ENCODE results near the gene PRKG1.
"Not testable (repeated sequence)": the region's sequence is repeated elsewhere in the genome, so short reads cannot be mapped to it uniquely, and the experiment has no call there.

The PRKG1 gene

DNA sequence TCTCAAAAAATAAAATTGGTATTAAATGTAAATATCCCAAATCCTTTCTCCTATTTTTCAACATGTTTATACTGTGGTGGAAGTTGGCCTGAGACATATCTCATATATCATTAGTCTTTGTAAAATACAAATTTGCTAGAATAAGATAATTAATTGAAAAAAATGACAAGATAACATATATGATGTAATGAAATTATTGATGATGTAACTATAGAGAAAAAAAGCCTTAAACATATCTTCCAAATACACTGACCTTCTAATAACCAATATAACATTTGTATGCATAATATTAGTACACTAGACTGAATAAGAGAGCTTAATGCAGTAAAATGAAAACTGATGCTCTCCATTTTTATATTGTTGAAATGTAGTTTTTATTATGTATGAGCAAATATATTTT, 104.3 kb downstream of the PRKG1 start:
- DNase-seq: no peak

DNA sequence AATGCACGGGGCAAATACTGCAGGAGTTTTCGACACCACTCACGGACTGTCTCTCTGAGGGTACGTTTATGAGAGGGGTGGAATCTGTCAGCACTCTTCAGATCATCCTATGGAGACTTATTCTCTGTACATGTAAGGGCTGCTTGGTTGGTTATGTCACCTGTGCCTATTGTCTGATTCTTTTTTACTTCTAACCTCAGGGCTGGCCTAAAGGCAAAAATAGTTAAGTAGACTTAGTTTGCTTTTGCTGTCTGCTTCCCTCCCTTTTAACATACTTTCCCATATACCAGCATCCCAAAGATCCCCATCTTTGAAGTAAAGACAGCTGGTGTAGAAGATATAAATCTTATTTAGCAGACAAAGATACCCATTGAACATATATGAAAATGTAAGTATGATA, 105.9 kb downstream of the PRKG1 start:
- no peak for DNase-seq

DNA sequence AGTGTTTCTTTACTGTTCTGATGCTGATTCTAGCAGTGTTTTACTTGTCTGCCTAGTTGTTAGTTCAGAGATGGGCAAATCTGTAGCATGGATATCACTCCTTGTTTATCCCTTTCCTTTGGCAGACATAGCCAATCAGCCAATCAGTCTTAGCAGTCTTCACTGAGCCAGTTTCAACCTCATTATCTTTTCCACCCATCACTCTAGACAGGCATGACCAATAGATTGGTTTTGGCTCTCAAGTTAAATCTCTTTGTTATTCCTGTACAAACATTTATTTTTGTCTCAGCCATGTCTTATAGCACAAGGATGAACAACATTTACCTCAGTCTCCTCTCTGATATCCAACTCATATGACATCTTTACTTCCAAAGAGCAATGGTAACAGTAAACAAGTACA, 109.5 kb downstream of the PRKG1 start:
- DNase-seq: no peak

DNA sequence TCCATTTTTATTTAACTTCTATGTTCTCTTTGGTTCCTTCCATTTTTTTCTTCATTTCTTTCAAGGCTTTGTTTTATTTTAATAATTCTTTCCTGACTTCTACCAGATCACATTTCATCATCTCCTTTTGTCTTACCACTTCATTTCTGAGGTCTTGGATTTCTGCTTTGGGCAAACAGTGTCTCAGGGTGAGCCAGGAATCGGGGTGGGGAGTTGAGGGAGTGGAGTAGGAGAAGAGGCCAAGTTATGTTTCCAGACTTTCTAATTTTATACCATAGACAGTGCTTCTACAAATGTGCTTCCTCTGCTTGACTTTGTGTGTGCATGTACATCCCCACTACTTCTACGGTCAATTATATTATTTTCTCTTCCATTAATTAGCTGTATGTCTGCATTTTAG, 112.1 kb downstream of the PRKG1 start:
- no peak for DNase-seq

DNA sequence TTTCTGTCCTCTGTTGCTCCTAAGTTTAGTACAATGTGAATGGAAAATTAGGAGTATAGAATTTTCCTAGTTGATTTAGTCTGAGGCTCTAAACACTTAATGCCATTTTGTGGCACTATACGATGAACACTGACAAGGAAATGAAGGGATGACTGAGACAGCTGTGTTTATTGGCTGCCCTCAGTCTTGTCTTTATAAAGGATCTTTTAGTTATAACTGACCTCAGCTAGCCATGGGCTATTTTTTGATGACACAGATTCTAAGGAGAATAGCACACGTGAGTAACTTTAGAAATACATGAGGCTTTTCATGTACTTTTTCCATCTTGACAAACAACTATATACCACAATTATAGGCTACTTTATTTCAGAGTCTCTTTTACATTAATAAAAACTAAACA, 113.7 kb downstream of the PRKG1 start:
- no peak for DNase-seq

DNA sequence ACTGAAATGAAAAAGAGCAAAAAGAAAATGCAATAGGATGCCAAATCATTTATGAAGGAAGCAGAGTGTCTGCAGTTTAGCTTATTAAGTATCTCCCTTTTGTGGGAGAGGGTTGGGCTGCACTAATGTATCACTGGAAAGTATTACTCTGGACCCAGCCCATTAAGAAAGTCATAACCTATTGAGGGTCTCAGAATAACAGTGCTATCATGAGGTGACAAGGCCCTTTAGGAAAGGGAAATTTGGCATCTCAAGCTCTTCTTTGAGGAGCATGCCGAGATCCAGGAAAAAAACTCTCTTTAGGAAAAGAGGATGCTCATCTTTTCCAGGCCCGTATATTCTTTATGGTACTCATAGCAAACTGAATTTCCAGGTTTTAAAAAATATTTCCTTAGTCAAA, 114.6 kb downstream of the PRKG1 start:
- no peak for DNase-seq

DNA sequence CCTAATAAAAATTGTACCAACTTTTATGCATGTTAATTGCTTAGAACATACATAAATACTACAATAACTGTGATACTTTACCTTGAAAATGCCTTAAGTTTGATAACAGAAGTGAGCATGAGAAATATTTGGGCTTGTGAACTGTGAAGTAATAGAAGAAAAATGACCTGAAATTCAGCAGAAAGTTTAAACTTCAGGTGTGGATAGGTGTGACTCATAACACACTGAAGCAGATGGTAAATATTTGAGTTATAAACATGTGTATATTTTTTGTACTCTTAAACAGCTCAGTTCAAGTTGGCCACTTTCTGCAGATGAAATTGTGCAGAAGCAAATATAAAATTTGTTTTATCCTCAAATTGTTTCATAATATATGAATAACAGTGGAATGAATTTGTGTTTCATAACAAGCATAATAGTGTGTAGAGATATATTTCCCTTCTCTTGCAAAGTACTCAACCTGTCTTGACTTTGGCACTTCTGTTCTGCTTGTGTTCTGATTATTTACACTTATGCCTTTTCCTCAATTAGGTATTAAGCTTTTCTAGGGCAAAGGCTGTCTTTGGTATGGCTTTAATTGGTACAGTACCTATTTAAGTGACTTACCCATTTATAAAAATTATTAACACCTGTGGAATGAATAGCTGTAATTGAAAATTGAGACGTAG, 122.4 kb downstream of the PRKG1 start:
- no peak for DNase-seq

DNA sequence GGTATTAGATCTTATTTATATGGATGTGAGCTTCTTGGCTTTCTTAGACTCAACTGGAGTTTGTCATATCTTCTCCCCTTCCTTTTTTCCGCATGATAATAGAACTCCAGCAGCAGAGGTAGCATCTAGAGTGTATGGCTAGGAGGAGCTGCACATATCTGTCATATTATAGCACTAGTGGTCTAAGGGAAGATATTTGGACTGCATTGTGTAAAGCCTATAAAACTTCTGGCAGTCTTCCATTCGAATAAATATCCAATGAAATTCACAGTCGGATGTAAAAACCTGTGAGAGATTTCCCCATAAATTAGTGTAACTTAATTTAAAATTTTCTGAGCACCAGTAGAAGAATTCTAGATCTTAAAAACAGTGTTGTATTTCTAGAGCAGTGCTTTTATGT, 123.9 kb downstream of the PRKG1 start:
- DNase-seq: no peak

DNA sequence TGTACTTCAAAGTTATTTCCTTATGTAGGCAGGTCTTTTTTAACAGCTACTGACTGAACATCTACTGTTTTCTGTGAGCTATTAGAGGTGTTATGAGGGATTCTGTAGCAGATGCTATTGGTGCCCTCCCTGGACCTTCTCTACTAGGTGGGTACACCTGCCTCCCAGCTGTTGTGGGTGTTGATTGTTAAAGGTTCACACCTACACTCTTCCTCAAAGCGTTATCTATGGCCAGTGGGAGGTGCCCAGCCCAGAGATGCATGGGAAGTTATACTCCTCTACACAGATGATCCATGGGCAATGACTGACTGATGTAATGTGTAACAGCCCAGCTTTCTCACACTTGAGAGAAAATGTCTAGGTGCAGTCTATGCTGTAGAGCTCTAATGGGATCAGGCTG, 127.7 kb downstream of the PRKG1 start:
- DNase-seq: no peak

DNA sequence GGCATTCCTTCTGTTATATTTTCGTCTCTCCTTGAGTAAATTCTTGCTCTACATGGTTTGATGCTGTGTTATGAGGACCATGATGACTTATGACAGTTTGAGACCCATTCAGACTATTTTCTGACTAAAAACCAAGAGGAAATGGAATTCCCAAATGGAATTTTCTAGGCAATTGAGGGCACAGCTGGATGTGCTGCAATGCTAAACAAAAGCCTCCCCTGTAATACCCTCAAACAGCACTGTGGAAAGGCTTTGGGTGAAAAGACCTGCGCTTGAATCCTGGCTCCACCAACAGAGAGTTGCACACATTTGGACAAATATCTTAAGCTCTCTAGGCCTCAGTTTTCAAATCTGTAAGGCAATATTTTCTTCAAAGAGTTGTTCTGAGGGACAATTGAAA, 129.1 kb downstream of the PRKG1 start:
- no peak for DNase-seq

DNA sequence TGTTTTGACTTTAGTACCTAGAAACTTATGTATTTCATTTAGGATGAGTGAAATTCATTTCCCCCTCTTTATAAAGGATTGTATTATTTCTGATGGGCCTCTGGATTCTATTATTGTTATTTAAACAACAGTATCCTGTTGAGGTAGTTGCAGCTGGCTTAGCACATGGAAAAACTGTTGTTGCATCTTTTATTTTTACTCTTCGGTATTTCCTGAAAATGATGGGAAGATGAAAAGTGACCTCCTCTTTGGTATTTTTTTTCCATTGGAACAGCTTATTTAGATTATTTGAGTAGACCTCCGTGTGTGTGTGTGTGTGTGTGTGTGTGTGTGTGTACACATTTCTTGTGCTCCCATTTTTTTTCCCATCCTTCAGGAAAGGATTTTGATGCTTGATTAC, 129.8 kb downstream of the PRKG1 start:
- no peak for DNase-seq

DNA sequence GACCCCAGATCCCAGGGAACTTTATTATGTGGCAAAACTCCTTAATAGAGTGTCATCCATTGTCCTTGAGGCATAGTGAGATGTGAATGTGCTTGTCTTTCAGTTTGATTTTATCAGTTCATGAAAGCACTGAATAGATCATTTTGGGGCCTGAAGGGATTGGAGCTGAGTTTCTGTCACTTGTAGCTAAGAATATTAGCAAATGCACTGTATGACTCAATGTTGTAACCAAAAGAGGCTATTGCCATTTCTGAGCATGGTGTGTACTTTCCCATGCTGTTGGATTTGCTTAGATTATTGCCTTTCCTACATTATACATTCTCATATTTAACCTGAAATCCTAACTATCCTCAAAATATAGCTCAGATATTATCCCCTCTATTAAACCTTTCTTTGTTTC, 130.4 kb downstream of the PRKG1 start:
- no peak for DNase-seq

DNA sequence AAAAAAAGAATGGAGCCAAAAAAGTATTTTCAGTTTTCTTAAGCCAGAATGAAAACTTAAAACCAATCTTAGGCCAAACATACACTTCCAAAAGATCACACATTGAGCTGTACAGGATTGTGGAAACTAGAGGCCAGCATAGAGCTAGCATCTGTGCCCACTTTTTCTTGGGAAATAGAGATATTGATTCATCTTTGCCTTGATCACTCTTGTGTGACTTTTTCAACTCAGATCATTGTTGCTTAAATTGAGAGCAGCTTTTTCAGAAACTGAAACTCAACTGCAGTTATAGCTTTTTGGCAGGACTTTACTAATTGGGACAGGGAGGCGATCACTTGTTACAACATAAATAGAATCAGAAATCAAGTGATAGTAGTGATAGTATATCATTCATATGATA, 132.2 kb downstream of the PRKG1 start:
- DNase-seq: no peak

DNA sequence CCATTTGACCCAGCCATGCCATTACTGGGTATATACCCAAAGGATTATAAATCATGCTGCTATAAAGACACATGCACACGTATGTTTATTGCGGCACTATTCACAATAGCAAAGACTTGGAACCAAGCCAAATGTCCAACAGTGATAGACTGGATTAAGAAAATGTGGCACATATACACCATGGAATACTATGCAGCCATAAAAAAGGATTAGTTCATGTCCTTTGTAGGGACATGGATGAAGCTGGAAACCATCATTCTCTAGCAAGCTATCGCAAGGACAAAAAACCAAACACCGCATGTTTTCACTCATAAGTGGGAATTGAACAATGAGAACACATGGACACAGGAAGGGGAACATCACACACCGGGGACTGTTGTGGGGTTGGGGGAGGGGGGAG, 138.7 kb downstream of the PRKG1 start:
- DNase-seq: not testable (repeated sequence)

DNA sequence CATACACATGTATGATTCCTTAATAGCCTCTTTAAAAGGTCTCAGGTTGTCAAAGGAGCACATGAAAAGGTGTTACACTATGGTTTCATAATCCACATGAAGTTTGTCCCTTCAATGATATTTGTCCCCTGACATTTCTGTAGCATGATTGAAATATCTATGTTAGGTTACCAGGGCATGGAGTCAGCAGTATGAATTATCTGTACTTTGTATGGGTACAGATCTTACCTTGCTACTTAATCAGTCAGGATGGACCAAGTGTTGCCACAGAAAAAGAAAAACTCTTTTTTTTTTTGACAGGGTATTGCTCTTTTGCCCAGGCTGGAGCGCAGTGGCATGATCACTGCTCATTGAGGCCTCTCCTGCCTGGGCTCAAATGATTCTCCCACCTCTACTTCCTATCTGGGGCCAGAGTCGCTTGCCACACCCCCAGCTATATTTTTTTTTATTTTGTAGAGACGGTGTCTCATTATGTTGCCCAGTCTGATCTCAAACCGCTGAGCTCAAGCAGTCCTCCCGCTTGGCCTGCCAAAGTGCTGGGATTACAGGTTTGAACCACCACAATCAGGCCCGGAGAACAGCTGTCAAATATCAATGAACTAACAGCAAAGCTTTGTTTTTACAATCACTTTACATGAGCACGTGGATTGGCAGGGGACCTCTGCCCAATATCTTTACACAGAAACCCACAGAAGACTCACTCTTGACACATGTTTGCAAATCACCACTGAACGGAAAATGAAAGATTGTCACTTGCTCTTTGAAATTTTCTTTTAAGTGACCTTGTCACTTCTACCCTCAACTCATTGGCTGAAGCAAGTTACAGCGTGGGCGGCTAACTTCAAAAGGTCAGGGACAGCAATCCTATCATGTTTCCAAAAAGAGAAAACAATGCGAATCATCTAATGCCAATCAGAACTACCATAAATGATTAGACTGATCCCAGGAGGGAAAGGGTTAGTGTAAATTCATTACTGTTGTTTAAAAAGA, 140.2 kb downstream of the PRKG1 start:
- DNase-seq: no peak

DNA sequence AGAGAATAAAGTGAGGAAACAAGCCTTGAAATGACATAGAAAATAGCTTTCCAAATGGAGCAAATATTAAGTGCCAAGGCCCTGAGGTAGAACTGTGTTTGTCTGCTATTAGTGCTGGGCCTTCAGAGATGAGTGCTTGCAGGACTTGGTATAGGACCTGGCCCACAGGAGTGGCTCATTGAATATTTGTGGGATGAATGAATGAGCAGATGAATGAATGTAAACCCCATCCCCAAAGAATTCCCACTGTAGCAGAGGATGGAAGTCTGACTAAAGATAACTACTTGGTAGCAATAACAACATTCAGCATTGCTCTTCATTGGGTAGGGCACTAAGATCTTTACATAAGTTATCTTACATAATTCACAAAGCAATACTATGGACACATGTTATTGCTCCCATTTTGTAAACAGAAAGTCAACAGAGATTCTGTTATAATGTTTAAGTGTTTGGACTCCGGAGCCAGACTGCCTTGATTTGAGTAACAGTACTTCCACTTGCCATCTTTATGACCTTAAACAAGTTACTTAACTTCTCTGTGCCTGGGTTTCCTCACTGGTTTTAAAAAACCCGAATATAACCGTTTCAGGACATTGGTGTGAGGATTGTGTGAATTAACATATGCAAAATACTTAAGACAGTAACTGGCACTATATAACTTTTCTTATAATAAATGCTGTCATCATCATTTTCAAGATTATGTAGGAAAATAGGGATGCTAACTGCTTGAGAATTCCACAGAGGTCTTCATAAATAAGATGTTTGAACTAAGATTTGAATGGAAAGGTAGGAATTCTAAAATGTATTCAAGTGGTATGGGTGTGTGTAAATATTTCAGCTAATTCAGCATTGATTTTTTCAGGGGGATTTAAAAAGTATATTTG, 141.9 kb downstream of the PRKG1 start:
- DNase-seq: no peak

DNA sequence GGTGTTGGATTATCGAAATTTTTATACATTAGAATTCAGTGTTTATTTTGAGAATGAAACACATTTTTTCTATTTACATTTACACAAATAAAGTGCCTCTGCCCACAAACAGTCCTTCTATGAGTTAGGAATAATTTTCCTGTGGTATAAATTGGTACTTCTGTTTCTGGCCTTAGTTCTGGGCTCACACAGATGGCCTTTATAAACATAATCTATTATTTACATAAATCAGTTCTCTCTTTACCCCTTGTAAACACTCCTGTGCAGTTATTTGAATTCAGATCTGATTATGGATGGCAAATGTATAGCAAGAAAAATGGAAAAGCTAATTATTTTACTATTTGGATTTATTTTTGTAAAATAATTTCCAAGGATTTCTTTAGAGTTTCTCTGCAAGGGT, 143.2 kb downstream of the PRKG1 start:
- DNase-seq: no peak

DNA sequence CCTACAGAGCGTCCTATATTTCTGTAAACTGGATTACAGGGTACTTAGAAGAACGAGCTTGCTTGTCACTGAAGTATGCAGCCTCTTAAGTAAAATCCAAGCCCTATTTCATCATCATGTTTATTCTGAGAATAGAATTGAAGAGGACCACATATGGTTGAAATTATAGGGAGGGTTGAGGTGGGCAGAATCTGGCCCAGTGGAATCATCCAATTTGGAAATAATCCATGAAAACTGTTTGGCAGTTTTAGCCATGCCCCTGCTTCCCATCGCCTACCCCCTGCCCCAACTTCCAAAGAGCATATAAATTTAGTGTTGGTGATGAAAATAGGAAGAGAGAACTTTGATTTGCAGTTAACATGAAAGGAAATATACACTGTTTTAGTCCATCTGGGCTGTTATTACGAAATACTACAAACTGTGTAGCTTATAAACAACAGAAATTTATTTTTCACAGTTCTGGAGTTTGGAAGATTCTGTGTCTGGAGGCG, 150.4 kb downstream of the PRKG1 start:
- no peak for DNase-seq

DNA sequence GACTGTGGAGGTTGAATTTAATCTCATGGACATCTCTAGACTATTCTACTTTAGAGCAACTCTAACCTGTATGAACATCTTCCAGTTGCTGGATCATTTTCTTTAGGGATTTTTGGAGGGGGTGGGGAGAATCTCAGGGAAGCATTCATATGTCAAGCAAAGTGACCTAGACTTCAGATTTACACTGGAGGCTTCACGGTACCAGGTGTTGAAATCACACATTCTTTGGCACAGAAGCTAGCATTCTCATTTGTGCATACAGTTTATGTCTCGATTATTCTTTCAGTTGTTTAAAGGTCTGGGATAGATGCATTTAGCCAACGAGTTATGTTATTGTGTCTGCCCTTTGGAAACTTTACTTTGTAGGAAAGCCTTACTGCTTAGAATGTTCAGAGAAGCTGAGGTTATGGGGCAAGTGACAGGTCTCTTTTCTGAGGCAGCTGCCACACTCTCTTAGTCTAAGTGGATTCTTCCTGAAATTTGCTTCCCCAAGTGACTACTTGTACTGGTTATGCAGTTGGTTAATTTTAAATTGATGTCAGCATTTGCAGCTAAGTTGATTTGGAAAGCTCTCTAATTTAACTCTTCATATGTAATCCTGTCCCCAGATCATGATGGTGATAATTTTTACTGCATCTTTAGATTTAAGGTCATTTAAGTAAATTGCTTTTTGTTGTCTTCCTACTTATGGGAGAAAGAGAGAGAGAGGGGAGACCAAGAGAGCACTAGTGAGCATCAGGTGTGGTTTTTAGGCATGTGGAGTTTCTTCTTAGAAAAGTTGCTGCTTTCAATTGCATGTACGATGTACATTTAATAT, 153.8 kb downstream of the PRKG1 start:
- DNase-seq: no peak

DNA sequence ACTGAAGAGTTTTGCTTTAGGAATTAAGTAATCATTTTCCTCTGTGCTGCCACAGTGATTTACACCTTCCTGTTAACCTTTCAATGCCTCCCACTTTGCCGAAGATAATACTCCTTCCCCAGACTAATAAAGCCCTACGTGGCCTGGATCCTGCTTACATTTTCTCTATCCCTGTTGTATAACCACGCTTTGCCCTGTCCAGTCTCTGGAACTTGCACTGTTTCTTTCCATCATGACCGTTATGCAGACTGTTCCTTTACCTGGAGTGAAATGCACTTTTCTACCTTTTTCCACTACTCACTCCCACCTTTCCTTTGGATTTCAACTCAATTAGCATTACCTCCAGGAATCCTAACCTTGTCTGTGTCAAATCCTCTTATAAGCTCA, 154.4 kb downstream of the PRKG1 start:
- DNase-seq: no peak

DNA sequence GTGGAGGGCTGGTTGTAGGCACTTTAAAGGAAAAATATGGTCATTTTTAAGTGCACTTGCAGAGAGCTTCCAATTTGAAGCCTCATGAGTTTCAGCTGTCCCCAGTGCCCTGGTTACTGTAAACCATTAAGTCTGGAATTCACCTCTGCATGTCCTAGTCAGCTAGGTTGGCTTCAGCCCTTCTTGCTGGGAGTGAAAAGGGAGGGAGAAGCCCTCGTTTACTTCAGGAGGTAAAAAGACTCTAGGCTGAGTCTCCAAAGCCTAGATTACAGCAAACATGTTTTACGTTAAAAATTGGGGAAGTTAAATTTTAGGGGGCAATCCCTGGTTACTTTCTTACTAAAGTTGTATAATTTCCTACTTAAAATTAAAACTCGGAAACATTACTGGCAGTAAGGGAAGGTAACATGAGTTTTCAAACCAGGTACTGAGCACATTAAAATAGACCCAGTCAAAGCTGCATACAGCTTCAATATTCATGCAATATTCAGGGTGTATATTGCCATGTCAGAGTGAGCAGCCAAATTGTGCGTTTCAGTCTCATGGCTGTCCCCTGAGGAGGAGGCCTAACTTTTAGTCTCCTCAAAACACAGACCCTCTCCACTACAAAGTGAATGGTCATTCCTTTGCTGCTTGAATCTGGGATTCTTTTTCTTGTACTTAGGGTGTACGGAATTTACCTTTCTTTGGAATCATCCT, 156.7 kb downstream of the PRKG1 start:
- DNase-seq: no peak

DNA sequence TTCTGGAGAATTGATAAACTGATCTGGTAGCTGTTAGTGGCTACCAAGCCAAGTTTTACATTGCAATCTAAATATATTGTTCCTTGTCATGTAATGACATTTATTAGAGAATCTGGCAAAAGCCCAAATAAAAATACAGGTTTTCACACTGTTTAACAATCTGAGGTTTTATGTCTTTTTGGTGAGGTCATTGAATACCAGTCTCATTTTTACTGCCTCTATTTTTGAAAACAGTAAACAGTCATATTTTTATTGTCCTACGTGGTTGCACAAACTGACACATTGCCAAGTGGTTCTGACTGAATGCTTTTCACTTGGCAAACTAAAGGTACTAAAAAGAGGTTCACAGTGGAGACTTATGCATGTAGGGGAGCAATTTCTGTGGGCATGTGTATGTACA, 157.5 kb downstream of the PRKG1 start:
- DNase-seq: no peak
